ENCODE data around the gene CYFIP2.

DNA sequence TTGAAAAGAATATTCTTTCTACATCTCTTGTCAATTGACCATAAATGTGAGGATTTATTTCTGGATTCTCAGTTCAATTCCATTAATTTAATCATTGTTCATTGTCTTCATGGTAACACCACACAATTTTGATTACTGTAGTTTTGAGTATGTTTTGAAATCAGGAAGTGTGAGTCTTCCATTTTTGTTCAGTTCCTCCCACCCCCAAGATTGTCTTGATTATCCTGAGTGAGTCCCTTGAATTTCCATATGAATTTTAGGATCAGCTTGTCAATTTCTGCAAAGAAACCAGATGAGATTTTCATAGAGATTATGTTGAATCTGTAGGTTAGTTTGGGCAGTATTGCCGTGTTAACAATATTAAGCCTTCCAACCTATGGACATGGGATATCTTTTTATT, 9.5 kb downstream of the CYFIP2 start:
- TF ChIP-seq, protein P1, sequence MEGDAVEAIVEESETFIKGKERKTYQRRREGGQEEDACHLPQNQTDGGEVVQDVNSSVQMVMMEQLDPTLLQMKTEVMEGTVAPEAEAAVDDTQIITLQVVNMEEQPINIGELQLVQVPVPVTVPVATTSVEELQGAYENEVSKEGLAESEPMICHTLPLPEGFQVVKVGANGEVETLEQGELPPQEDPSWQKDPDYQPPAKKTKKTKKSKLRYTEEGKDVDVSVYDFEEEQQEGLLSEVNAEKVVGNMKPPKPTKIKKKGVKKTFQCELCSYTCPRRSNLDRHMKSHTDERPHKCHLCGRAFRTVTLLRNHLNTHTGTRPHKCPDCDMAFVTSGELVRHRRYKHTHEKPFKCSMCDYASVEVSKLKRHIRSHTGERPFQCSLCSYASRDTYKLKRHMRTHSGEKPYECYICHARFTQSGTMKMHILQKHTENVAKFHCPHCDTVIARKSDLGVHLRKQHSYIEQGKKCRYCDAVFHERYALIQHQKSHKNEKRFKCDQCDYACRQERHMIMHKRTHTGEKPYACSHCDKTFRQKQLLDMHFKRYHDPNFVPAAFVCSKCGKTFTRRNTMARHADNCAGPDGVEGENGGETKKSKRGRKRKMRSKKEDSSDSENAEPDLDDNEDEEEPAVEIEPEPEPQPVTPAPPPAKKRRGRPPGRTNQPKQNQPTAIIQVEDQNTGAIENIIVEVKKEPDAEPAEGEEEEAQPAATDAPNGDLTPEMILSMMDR (IDR thresholded peaks at IDR 0.05; ENCODE audit: insufficient read depth, low read depth, low read length) = no peak
- TF ChIP-seq EZH2 (IDR thresholded peaks at IDR 0.05; ENCODE audit: insufficient read depth, low read length) = no peak
